IMR-90 (cell line): ENCODE data around the gene EIF2B1. TPM values are rescaled to one million over a fixed set of nuclear protein-coding genes. Genes with fewer than 3 reads are reported as not detected.

ENCODE experiments used
- ATAC-seq: fragments of 200-7000 bp; cut with Tn5 transposase; 2 replicates; pipeline ENCODE4 v1.9.1; 2020; ENCODE audit warnings: low read depth, mild to moderate bottlenecking, moderate library complexity
- BruUV-seq: library from RNA; stranded (reverse); fragments of 400-500 nt; replicated peaks from 2 replicates; lab custom pipeline; 2021; lab: Mats Ljungman, UMichigan
- CTCF ChIA-PET: fragments of 300-600 bp; formaldehyde crosslinking; extraction: SDS; loops from one replicate; lab custom pipeline; 2021; ENCODE audit warnings: antibody characterized with exemption; lab: Yijun Ruan, JAX
- POLR2A ChIA-PET: fragments of 300-600 bp; sonication (Branson Sonifier 250); formaldehyde crosslinking; loops from one replicate; lab custom pipeline; 2022; ENCODE audit warnings: antibody characterized with exemption; ENCODE audit not compliant: unreplicated experiment; lab: Charles Lee
- DNase-seq: peaks from one replicate; pipeline ENCODE4 v3.0.0; 2013
- H2AFZ ChIP-seq: replicated peaks from 2 replicates; pipeline ENCODE3; 2013; ENCODE audit warnings: low read length, mild to moderate bottlenecking; ENCODE audit not compliant: poor library complexity
- H2AK5ac ChIP-seq: 2 replicates; pipeline ENCODE4 v1.6.1; 2013; ENCODE audit warnings: low read depth, low read length, inconsistent platforms
- H2AK9ac ChIP-seq: replicated peaks from 2 replicates; pipeline ENCODE3; 2013; ENCODE audit warnings: mild to moderate bottlenecking, low read depth, low read length, moderate library complexity; ENCODE audit not compliant: poor library complexity
- H2BK120ac ChIP-seq: 2 replicates; pipeline ENCODE4 v1.6.1; 2013; ENCODE audit warnings: low read depth, low read length, inconsistent platforms
- H2BK15ac ChIP-seq: 3 replicates; pipeline ENCODE4 v1.6.1; 2013; ENCODE audit warnings: low read depth, low read length, inconsistent platforms
- H2BK20ac ChIP-seq: 2 replicates; pipeline ENCODE4 v1.6.1; 2013; ENCODE audit warnings: low read depth, mild to moderate bottlenecking, inconsistent platforms, low read length, moderate library complexity
- H2BK5ac ChIP-seq: 2 replicates; pipeline ENCODE4 v1.6.1; 2013; ENCODE audit warnings: mild to moderate bottlenecking, low read depth, low read length, inconsistent platforms; ENCODE audit not compliant: poor library complexity, severe bottlenecking
- H3K14ac ChIP-seq: replicated peaks from 2 replicates; pipeline ENCODE4 v1.6.1; 2013; ENCODE audit warnings: low read depth, low read length, inconsistent platforms
- H3K18ac ChIP-seq: 2 replicates; pipeline ENCODE4 v1.6.1; 2013; ENCODE audit warnings: low read depth, low read length, control low read depth
- H3K23ac ChIP-seq: 2 replicates; pipeline ENCODE4 v1.6.1; 2013; ENCODE audit warnings: low read depth, low read length, inconsistent platforms
- H3K27ac ChIP-seq: 2 replicates; pipeline ENCODE4 v1.5.1; 2013; ENCODE audit warnings: mild to moderate bottlenecking, control low read depth, low read length; ENCODE audit not compliant: insufficient read depth
- H3K27me3 ChIP-seq: 2 replicates; pipeline ENCODE4 v1.6.1; 2013; ENCODE audit warnings: low read length; ENCODE audit not compliant: control insufficient read depth, insufficient read depth
- H3K36me3 ChIP-seq: 2 replicates; pipeline ENCODE4 v1.6.1; 2013; ENCODE audit warnings: low read length, mixed read lengths; ENCODE audit not compliant: control insufficient read depth, insufficient read depth
- H3K4ac ChIP-seq: 2 replicates; pipeline ENCODE4 v1.6.1; 2013; ENCODE audit warnings: low read depth, low read length, inconsistent platforms
- H3K4me1 ChIP-seq: 2 replicates; pipeline ENCODE4 v1.6.1; 2013; ENCODE audit warnings: low read length, mixed read lengths; ENCODE audit not compliant: control insufficient read depth, insufficient read depth
- H3K4me2 ChIP-seq: 2 replicates; pipeline ENCODE4 v1.6.1; 2013; ENCODE audit warnings: low read depth, mild to moderate bottlenecking, control low read depth, low read length, moderate library complexity
- H3K4me3 ChIP-seq: 2 replicates; pipeline ENCODE4 v1.5.1; 2013; ENCODE audit warnings: low read depth, mild to moderate bottlenecking, control low read depth, low read length, moderate library complexity; ENCODE audit not compliant: insufficient read depth
- H3K56ac ChIP-seq: 2 replicates; pipeline ENCODE4 v1.6.1; 2013; ENCODE audit warnings: low read length, inconsistent platforms; ENCODE audit not compliant: insufficient read depth; ENCODE audit errors: extremely low read depth
- H3K79me1 ChIP-seq, 2 experiments: 2 replicates each; pipeline ENCODE4 v1.6.1; 2013; ENCODE audit warnings: low read length in 2 of 2, inconsistent platforms in 1 of 2, low read depth in 1 of 2
- H3K9ac ChIP-seq: 2 replicates; pipeline ENCODE4 v1.6.1; 2013; ENCODE audit warnings: low read depth, low read length, control low read depth
- H3K9me1 ChIP-seq: 2 replicates; pipeline ENCODE4 v1.6.1; 2013; ENCODE audit warnings: low read length, inconsistent platforms; ENCODE audit not compliant: insufficient read depth
- H3K9me3 ChIP-seq: 2 replicates; pipeline ENCODE4 v1.6.1; 2013; ENCODE audit warnings: low read length; ENCODE audit not compliant: control insufficient read depth, insufficient read depth
- H4K20me1 ChIP-seq: 2 replicates; pipeline ENCODE4 v1.6.1; 2013; ENCODE audit warnings: low read length, inconsistent platforms; ENCODE audit not compliant: insufficient read depth
- H4K5ac ChIP-seq: 2 replicates; pipeline ENCODE4 v1.6.1; 2013; ENCODE audit warnings: mild to moderate bottlenecking, low read depth, low read length, control low read depth
- H4K8ac ChIP-seq, 2 experiments: 2 replicates each; pipeline ENCODE4 v1.6.1; 2013; ENCODE audit warnings: low read depth in 2 of 2, low read length in 2 of 2, control low read depth in 1 of 2, inconsistent platforms in 1 of 2
- H4K91ac ChIP-seq: 2 replicates; pipeline ENCODE4 v1.6.1; 2013; ENCODE audit warnings: low read depth, low read length, inconsistent platforms; ENCODE audit not compliant: insufficient read depth
- BHLHE40 ChIP-seq: fragments of 150-350 bp; IDR thresholded peaks from 2 replicates; pipeline ENCODE4 v1.6.1; 2016; ENCODE audit warnings: mild to moderate bottlenecking, low read depth, low read length
- CEBPB ChIP-seq: IDR thresholded peaks from 2 replicates; pipeline ENCODE4 v1.6.1; 2012; ENCODE audit warnings: low read depth, low read length, improper control_type of control experiment
- CHD1 ChIP-seq: IDR thresholded peaks from 2 replicates; pipeline ENCODE4 v1.6.1; 2012; ENCODE audit warnings: low read depth, low read length, improper control_type of control experiment
- CTCF ChIP-seq: conservative IDR thresholded peaks from 2 replicates; pipeline ENCODE4 v1.5.1; 2012; ENCODE audit warnings: mild to moderate bottlenecking, low read depth, low read length, improper control_type of control experiment
- ELK1 ChIP-seq: fragments of 150-350 bp; IDR thresholded peaks from 2 replicates; pipeline ENCODE4 v1.6.1; 2016; ENCODE audit warnings: low read depth, mild to moderate bottlenecking, low read length, moderate library complexity, borderline replicate concordance
- FOS ChIP-seq: fragments of 150-350 bp; IDR thresholded peaks from 2 replicates; pipeline ENCODE4 v1.6.1; 2016; ENCODE audit warnings: low read depth, low read length
- MAFK ChIP-seq: IDR thresholded peaks from 2 replicates; pipeline ENCODE4 v1.6.1; 2012; ENCODE audit warnings: low read depth, low read length, improper control_type of control experiment
- MAZ ChIP-seq: IDR thresholded peaks from 2 replicates; pipeline ENCODE4 v1.6.1; 2012; ENCODE audit warnings: low read depth, mild to moderate bottlenecking, low read length, improper control_type of control experiment, moderate library complexity, borderline replicate concordance
- MXI1 ChIP-seq: IDR thresholded peaks from 2 replicates; pipeline ENCODE4 v1.6.1; 2012; ENCODE audit warnings: low read depth, mild to moderate bottlenecking, low read length, moderate library complexity, borderline replicate concordance
- POLR2A ChIP-seq: IDR thresholded peaks from 2 replicates; pipeline ENCODE4 v1.6.1; 2012; ENCODE audit warnings: mild to moderate bottlenecking, low read depth, low read length
- RAD21 ChIP-seq: IDR thresholded peaks from 2 replicates; pipeline ENCODE4 v1.6.1; 2012; ENCODE audit warnings: low read length, improper control_type of control experiment
- RCOR1 ChIP-seq: IDR thresholded peaks from 2 replicates; pipeline ENCODE4 v1.6.1; 2012; ENCODE audit warnings: mild to moderate bottlenecking, low read length, improper control_type of control experiment; ENCODE audit not compliant: insufficient replicate concordance
- RFX5 ChIP-seq: IDR thresholded peaks from 2 replicates; pipeline ENCODE4 v1.8.0; 2012; ENCODE audit warnings: low read depth, mild to moderate bottlenecking, low read length, moderate library complexity
- SMC3 ChIP-seq: fragments of 150-350 bp; IDR thresholded peaks from 2 replicates; pipeline ENCODE4 v1.6.1; 2016; ENCODE audit warnings: low read depth, mild to moderate bottlenecking, antibody characterized with exemption, low read length, moderate library complexity
- USF2 ChIP-seq: fragments of 150-350 bp; IDR thresholded peaks from 2 replicates; pipeline ENCODE4 v1.6.1; 2017; ENCODE audit warnings: mild to moderate bottlenecking, antibody characterized with exemption, low read length, low read depth
- WGBS, 2 experiments: methylation state at CpG; one replicate each; pipeline versions ENCODE4 v1.1.5 to v1.1.7; 2013; ENCODE audit warnings: missing lambda C conversion rate in 2 of 2; ENCODE audit not compliant: insufficient read length in 1 of 2; ENCODE audit errors: extremely low coverage in 2 of 2; 5-methylcytosine and 5-hydroxymethylcytosine counted together
- dilution Hi-C: fragments of 300-500 bp; cut with HindIII; formaldehyde crosslinking; loops from one replicate; pipeline ENCODE4 v1.14.3; 2018; ENCODE audit warnings: low sequenced_read_pairs; ENCODE audit not compliant: unreplicated experiment
- in situ Hi-C: fragments of 300-500 bp; cut with MboI; formaldehyde crosslinking; loops from 3 replicates; pipeline ENCODE4 v1.14.3; 2019; ENCODE audit warnings: low sequenced_read_pairs, inconsistent platforms, mixed read lengths
- intact Hi-C: fragments of 100-400 bp; cut with micrococcal nuclease; formaldehyde crosslinking; loops from 2 replicates; pipeline ENCODE4 v1.10.0; 2022
- polyA plus RNA-seq, 3 experiments: library from polyadenylated mRNA; depleted of rRNA; stranded (reverse); fragments of >200 nt; gene quantifications; 2 replicates each; pipeline ENCODE4 v1.2.3, GENCODE V29; 2012; ENCODE audit warnings: low replicate concordance in 1 of 3
- total RNA-seq: library from RNA; depleted of rRNA; stranded (reverse); fragments of >200 nt; gene quantifications from 2 replicates; pipeline ENCODE4 v1.2.3, GENCODE V29; 2012

The EIF2B1 gene
- total and polyA plus RNA-seq, 2 of the 4 experiments (the other 2 are of a cell fraction), result 33.9 to 45.9 TPM

- H2BK120ac ChIP-seq, result no peak overlapping the region
- in situ Hi-C loops, result loop anchor here (25.0 kb wide), 1 partner anchor 305 kb away; no protein-coding TSS in a partner anchor
- POLR2A ChIA-PET, result no interaction called here
These were observed 16.3 kb downstream of the EIF2B1 start for GRCh38 chr12:123617144-123617543.

More at GRCh38 chr12:123617144-123617543, 16.3 kb downstream of the EIF2B1 start:
- no peak overlapping the region for H2BK5ac ChIP-seq
- no TSS peak for BruUV-seq
- H4K5ac ChIP-seq, result no peak overlapping the region
- H2AK5ac ChIP-seq, result no peak overlapping the region
- DNase-seq (no peak), ATAC-seq (no peak)
- no peaks in the 10 kb centered on the region; the same call in 1 of the 2 replicates for H3K9me1 ChIP-seq
- H2AFZ ChIP-seq, result no peak overlapping the region
- no peak overlapping the region for H3K14ac ChIP-seq
- TF ChIP-seq CEBPB, result no peak
- no peak for TF ChIP-seq RCOR1
- no peak for TF ChIP-seq ELK1
- no peak for TF ChIP-seq MAFK
- no peak for TF ChIP-seq SMC3
- no peak for TF ChIP-seq FOS
- TF ChIP-seq CHD1, result no peak
- TF ChIP-seq BHLHE40, result no peak
- TF ChIP-seq RFX5, result no peak
- TF ChIP-seq RAD21, result no peak
- TF ChIP-seq POLR2A, result no peak
- no peak for TF ChIP-seq CTCF
- no peak for TF ChIP-seq USF2
- no peak for TF ChIP-seq MAZ
- no peak for TF ChIP-seq MXI1
- H3K9me3 ChIP-seq, result no peaks in the 10 kb centered on the region
- H3K56ac ChIP-seq, result no peak overlapping the region
- H3K4ac ChIP-seq, result no peak overlapping the region
- no peak overlapping the region for H4K91ac ChIP-seq
- intact Hi-C loops, result no loop called here
- H2BK20ac ChIP-seq, result no peak overlapping the region
- no peak overlapping the region for H2AK9ac ChIP-seq
- H3K36me3 ChIP-seq, result peaks cover 51% of the 10 kb centered on the region
- H3K27ac ChIP-seq, result no peak overlapping the region
- 0 out of 2 replicates have a peak, but pooled peaks cover 3% of the 10 kb centered on the region for H3K4me1 ChIP-seq
- CTCF ChIA-PET, result interaction anchor here (0.6 kb wide), 1 partner anchor 966 kb away, joined by 3 read pairs; no protein-coding TSS in a partner anchor
- no peak overlapping the region for H3K23ac ChIP-seq
- no peak overlapping the region for H2BK15ac ChIP-seq
- H4K8ac ChIP-seq, result no peak overlapping the region
- H3K4me2 ChIP-seq, result no peak overlapping the region
- H4K20me1 ChIP-seq, result peaks cover 3% of the 10 kb centered on the region; the same call in 1 of the 2 replicates
- H3K9ac ChIP-seq, result no peak overlapping the region
- WGBS, 2 experiments, result no CpG with 5 or more reads among the region's 3 CpGs
- no peaks in the 10 kb centered on the region for H3K27me3 ChIP-seq
- peaks cover 9 to 20% of the 10 kb centered on the region in 2 experiments for H3K79me1 ChIP-seq
- no peak overlapping the region for H3K18ac ChIP-seq
- dilution Hi-C loops, result no loop called here
- H3K4me3 ChIP-seq, result no peak overlapping the region
